Loucy (cell line): ENCODE results near the gene RPUSD3.

Experiments
- H2AFZ ChIP-seq: fragments of 200-600 bp; sonication (generic); 2 replicates; pipeline ENCODE4 v1.6.0; 2016; ENCODE audit warnings: antibody characterized with exemption, mild to moderate bottlenecking, low read length, moderate library complexity
- H3F3A ChIP-seq: fragments of 200-600 bp; 2 replicates; pipeline ENCODE4 v1.6.0; 2016; ENCODE audit warnings: antibody characterized with exemption, low read depth, mild to moderate bottlenecking
- H3K27me3 ChIP-seq: fragments of 200-600 bp; sonication (generic); 2 replicates; pipeline ENCODE4 v1.6.1; 2014; ENCODE audit warnings: low read length, mild to moderate bottlenecking; ENCODE audit not compliant: insufficient read depth, poor library complexity, severe bottlenecking
- H3K36me3 ChIP-seq: fragments of 200-600 bp; sonication (generic); 2 replicates; pipeline ENCODE4 v1.6.1; 2016; ENCODE audit warnings: low read length; ENCODE audit not compliant: insufficient read depth
- H3K4me1 ChIP-seq: fragments of 200-600 bp; sonication (generic); 2 replicates; pipeline ENCODE4 v1.5.1; 2014; ENCODE audit warnings: low read length, mild to moderate bottlenecking; ENCODE audit not compliant: insufficient read depth, poor library complexity, severe bottlenecking
- H3K4me2 ChIP-seq: fragments of 200-600 bp; sonication (generic); 2 replicates; pipeline ENCODE4 v1.6.0; 2014; ENCODE audit warnings: antibody characterized with exemption, low read length, low read depth, mild to moderate bottlenecking; ENCODE audit not compliant: poor library complexity, severe bottlenecking
- H3K4me3 ChIP-seq: fragments of 200-600 bp; sonication (generic); 2 replicates; pipeline ENCODE4 v1.5.1; 2014; ENCODE audit warnings: low read length, mild to moderate bottlenecking, mixed read lengths; ENCODE audit not compliant: poor library complexity, severe bottlenecking
- H3K79me2 ChIP-seq: fragments of 200-600 bp; sonication (generic); 2 replicates; pipeline ENCODE4 v1.6.1; 2014; ENCODE audit warnings: low read length; ENCODE audit not compliant: insufficient read depth
- H3K9ac ChIP-seq: fragments of 200-600 bp; sonication (generic); 2 replicates; pipeline ENCODE4 v1.6.0; 2014; ENCODE audit warnings: mild to moderate bottlenecking, low read depth, low read length, moderate library complexity; ENCODE audit not compliant: poor library complexity, severe bottlenecking
- H3K9me2 ChIP-seq: fragments of 200-600 bp; sonication (generic); replicated peaks from 2 replicates; pipeline ENCODE4 v1.6.1; 2016; ENCODE audit warnings: low read depth, low read length, mixed read lengths
- H3K9me3 ChIP-seq: fragments of 200-600 bp; sonication (generic); 2 replicates; pipeline ENCODE4 v1.6.1; 2014; ENCODE audit warnings: mild to moderate bottlenecking, antibody characterized with exemption, low read length, low read depth; ENCODE audit not compliant: insufficient read depth
- H4K20me1 ChIP-seq: fragments of 200-600 bp; sonication (generic); 2 replicates; pipeline ENCODE4 v1.6.0; 2014; ENCODE audit warnings: antibody characterized with exemption, low read length, mild to moderate bottlenecking; ENCODE audit not compliant: insufficient read depth, poor library complexity, severe bottlenecking
- EZH2phosphoT487 ChIP-seq: fragments of 200-600 bp; IDR thresholded peaks from 2 replicates; pipeline ENCODE4 v1.6.1; 2018; ENCODE audit warnings: antibody characterized with exemption, mild to moderate bottlenecking, moderate library complexity, borderline replicate concordance
- TF ChIP-seq, protein P1 (sequence below): fragments of 200-600 bp; sonication (generic); conservative IDR thresholded peaks from 2 replicates; pipeline ENCODE4 v1.5.1; 2014; ENCODE audit warnings: mild to moderate bottlenecking, antibody characterized with exemption, low read length

The RPUSD3 gene, protein sequence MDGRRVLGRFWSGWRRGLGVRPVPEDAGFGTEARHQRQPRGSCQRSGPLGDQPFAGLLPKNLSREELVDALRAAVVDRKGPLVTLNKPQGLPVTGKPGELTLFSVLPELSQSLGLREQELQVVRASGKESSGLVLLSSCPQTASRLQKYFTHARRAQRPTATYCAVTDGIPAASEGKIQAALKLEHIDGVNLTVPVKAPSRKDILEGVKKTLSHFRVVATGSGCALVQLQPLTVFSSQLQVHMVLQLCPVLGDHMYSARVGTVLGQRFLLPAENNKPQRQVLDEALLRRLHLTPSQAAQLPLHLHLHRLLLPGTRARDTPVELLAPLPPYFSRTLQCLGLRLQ

DNA sequence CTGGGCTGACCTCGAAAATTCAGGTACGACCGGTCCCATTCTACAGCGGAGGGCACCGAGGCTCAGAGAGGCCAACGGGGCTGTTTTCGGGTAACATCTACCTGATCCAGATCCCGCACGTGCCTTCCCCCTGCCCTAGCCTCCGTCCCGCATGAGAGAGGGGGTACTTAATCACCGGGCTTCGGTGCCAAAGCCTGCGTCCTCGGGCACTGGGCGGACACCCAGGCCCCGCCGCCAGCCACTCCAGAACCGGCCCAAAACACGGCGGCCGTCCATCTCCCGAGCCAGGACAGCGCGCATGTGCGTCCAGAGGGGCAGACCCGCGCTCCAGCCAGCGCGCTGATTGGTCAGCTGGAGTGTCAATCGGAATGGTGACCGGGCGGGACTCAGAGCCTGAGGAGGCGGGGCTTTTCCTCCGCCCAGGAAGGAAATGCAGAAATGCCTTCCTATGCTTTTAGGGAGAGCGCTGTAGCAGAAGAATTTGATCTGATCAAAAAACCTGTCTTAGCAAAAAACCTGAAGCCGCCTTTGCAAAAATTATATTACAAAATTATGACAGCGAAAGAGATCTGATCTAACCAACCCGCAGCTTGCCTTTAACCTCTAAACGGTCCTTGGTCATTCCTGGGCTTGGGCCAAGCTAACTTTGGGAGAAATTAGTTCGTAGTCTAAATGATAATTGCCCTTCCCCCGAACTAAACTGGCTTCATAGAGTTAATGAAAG lies at the start of gene RPUSD3:
Gene RPUSD3 (minus strand): TSS at position 294 of the 724 bp plus-strand sequence. CDS start 18 bp downstream, at position 276.
- Histone ChIP-seq H3K27me3 (no peaks in the 10 kb centered on the region), H3K79me2 (peaks cover 10% of the 10 kb centered on the region; the same call in 1 of the 2 replicates), H3K9me2 (no peaks in the 10 kb centered on the region), H3K9me3 (no peaks in the 10 kb centered on the region), H2AFZ (peak within 1 kb of the TSS; percentile 98), H3K4me2 (peak within 1 kb of the TSS; percentile 85), H3K36me3 (no peaks in the 10 kb centered on the region), H3K4me1 (peaks cover 12% of the 10 kb centered on the region), H4K20me1 (no peaks in the 10 kb centered on the region), H3F3A (no peaks in the 10 kb centered on the region), H3K4me3 (peak within 1 kb of the TSS; percentile 96), H3K9ac (peak within 1 kb of the TSS; percentile 83)
- TF ChIP-seq, protein P1, sequence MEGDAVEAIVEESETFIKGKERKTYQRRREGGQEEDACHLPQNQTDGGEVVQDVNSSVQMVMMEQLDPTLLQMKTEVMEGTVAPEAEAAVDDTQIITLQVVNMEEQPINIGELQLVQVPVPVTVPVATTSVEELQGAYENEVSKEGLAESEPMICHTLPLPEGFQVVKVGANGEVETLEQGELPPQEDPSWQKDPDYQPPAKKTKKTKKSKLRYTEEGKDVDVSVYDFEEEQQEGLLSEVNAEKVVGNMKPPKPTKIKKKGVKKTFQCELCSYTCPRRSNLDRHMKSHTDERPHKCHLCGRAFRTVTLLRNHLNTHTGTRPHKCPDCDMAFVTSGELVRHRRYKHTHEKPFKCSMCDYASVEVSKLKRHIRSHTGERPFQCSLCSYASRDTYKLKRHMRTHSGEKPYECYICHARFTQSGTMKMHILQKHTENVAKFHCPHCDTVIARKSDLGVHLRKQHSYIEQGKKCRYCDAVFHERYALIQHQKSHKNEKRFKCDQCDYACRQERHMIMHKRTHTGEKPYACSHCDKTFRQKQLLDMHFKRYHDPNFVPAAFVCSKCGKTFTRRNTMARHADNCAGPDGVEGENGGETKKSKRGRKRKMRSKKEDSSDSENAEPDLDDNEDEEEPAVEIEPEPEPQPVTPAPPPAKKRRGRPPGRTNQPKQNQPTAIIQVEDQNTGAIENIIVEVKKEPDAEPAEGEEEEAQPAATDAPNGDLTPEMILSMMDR: no peak
- no peak for TF ChIP-seq EZH2phosphoT487

DNA sequence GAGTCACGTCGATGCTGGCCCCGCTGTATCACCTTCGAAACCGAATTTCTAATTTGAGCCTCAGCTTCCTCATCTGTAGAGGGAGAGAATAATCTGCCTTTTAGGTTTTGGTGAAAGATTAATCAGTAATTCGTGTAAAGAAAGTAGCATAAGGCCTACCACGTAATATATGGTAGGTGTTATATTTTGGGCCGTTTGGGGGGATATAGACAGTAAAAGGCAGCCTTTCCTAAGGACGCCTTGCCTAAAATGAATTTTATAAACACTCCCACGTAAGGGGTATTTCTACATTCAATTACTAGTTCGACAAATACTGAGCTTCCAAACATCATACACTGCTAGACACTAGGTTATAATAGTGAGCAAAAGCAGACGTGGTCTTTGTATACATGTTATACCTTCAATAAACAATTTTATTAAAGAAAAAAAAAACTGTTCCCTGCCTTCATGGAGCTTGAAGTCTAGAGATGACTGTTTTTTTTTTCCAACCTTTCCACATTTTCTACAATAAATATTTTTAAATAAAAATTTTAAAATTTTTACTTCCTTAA lies 47.3 kb upstream of the RPUSD3 start:
- peak overlapping the region; percentile 90 for H3K4me2 ChIP-seq
- H3K4me1 ChIP-seq: peaks cover 29% of the 10 kb centered on the region
- peaks cover 28% of the 10 kb centered on the region for H4K20me1 ChIP-seq
- H3K27me3 ChIP-seq: no peaks in the 10 kb centered on the region
- H2AFZ ChIP-seq: peak overlapping the region; percentile 94
- H3K9me2 ChIP-seq: no peaks in the 10 kb centered on the region
- no peaks in the 10 kb centered on the region; the same call in 1 of the 2 replicates for H3K36me3 ChIP-seq
- TF ChIP-seq, protein P1: no peak
- TF ChIP-seq EZH2phosphoT487: no peak
- peak overlapping the region; percentile 92 for H3K9ac ChIP-seq
- peaks cover 8% of the 10 kb centered on the region; the same call in 1 of the 2 replicates for H3F3A ChIP-seq
- H3K4me3 ChIP-seq: peak overlapping the region; percentile 95
- peaks cover 45% of the 10 kb centered on the region for H3K79me2 ChIP-seq
- H3K9me3 ChIP-seq: no peaks in the 10 kb centered on the region

DNA sequence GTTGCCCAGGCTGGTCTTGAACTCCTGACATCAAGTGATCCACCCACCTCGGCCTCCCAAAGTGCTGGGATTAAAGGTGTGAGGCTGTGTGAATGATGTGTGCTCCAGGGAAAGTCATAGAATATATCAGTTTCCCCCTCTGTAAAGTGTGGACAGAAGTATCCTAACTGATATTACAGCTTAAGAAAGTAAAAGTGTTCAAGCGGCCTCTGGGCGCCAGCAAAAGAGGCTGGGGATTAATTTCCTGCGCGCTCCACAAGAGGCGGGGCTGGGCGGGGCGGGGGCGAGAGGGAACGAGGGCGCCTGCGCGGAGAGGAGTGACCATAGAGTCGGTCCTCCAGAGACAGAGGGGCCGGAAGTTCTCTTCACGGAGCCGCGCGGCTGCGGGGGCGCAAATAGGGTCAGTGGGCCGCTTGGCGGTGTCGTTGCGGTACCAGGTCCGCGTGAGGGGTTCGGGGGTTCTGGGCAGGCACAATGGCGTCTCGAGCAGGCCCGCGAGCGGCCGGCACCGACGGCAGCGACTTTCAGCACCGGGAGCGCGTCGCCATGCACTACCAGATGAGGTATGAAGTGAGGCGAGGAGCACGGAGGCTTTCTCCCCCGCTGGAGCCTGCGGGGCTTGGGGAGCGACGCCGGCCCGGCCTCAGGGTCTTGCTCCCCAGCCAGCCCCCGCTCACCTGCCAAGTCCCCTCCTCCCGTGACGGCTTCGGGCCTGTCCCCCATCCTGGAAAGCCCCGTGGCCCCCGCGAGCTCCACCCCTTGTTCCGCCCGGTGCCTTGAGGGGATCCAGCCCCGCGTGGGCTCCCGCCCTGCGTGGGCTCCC lies 46.7 kb upstream of the RPUSD3 start, which contains the start of gene JAGN1:
Gene JAGN1 (plus strand): TSS at position 362 of the 823 bp plus-strand sequence. CDS start 113 bp downstream, at position 475.
- Histone ChIP-seq H3K4me1 (peaks cover 29% of the 10 kb centered on the region), H3K4me2 (peak within 1 kb of the TSS; percentile 90)
- TF ChIP-seq, protein P1: no peak
- TF ChIP-seq EZH2phosphoT487: no peak

More for the DNA sequence above, 46.7 kb upstream of the RPUSD3 start, which contains the start of gene JAGN1:
- H3K9ac ChIP-seq: peak within 1 kb of the TSS; percentile 92
- no peaks in the 10 kb centered on the region for H3K27me3 ChIP-seq
- peaks cover 8% of the 10 kb centered on the region; the same call in 1 of the 2 replicates for H3F3A ChIP-seq
- H4K20me1 ChIP-seq: peaks cover 28% of the 10 kb centered on the region
- peak within 1 kb of the TSS; percentile 95 for H3K4me3 ChIP-seq
- H3K9me3 ChIP-seq: no peaks in the 10 kb centered on the region
- peak within 1 kb of the TSS; percentile 94 for H2AFZ ChIP-seq
- H3K9me2 ChIP-seq: no peaks in the 10 kb centered on the region
- no peaks in the 10 kb centered on the region; the same call in 1 of the 2 replicates for H3K36me3 ChIP-seq
- peaks cover 40% of the 10 kb centered on the region for H3K79me2 ChIP-seq
